ENCODE measurements around the gene TGFBRAP1. TPM values are rescaled to one million over a fixed set of nuclear protein-coding genes. Genes with fewer than 3 reads are reported as not detected.

Gene TGFBRAP1
- total RNA-seq, 4 donors from 2014 or later: 17.7 to 29.0 (median 26.2) TPM

DNA sequence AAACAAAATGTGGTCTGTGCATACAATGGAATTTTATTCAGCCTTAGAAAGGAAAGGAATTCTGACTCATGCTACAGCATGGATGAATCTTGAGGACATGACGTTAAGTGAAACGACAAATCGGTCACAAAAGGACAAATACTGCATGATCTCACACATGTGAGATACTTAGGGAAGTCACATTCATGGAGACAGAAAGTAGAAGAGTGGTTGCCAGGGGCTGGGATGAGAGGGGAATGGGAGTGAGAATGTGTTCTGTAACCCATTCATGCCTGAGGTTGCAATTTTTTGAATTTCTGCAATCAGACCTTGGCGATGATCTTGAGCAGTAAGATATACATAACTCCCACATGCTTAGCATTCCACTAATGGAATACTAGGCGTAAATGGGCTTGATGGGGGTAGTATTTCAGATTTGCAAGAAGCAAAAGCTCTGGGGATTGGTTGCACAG, 47.3 kb upstream of the TGFBRAP1 start:
- H3K4me1 ChIP-seq: peaks cover 0 to 29% (median 2%) of the 10 kb centered on the region in 4 donors
- H3K36me3 ChIP-seq: peaks cover 0 to 45% (median 0%) of the 10 kb centered on the region in 3 donors
- H3K9me3 ChIP-seq: no peaks in the 10 kb centered on the region
- H3K27ac ChIP-seq: peak overlapping the region in 2 of 4 donors; percentile 16 to 66
- H3K27me3 ChIP-seq: no peaks in the 10 kb centered on the region
- TF ChIP-seq POLR2A (IDR thresholded peaks at IDR 0.05): no peak
- TF ChIP-seq, protein P1, sequence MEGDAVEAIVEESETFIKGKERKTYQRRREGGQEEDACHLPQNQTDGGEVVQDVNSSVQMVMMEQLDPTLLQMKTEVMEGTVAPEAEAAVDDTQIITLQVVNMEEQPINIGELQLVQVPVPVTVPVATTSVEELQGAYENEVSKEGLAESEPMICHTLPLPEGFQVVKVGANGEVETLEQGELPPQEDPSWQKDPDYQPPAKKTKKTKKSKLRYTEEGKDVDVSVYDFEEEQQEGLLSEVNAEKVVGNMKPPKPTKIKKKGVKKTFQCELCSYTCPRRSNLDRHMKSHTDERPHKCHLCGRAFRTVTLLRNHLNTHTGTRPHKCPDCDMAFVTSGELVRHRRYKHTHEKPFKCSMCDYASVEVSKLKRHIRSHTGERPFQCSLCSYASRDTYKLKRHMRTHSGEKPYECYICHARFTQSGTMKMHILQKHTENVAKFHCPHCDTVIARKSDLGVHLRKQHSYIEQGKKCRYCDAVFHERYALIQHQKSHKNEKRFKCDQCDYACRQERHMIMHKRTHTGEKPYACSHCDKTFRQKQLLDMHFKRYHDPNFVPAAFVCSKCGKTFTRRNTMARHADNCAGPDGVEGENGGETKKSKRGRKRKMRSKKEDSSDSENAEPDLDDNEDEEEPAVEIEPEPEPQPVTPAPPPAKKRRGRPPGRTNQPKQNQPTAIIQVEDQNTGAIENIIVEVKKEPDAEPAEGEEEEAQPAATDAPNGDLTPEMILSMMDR (IDR thresholded peaks at IDR 0.05): no peak
- H3K4me3 ChIP-seq: no peak overlapping the region
- DNase-seq: no peak

DNA sequence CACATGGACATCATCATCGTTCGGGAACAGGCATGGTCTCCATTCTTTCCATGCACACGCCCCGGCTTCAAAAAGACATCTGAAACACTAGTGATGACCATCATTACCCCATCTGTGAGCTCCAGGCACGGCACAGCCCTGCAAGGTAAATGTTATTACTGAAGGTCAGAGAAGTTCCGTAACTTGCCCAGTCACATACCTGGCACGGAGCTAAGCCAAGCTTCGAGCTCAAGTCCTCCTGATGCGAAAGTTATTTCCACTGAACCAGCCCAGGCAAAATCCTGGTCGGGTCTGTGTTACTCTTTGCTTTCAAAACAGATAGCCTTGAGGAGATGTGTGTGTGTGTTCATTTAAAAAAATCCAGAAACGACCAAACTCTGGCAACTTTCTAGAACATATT, 46.5 kb upstream of the TGFBRAP1 start:
- DNase-seq: no peak
- H3K27me3 ChIP-seq: no peaks in the 10 kb centered on the region
- TF ChIP-seq POLR2A (IDR thresholded peaks at IDR 0.05): no peak
- TF ChIP-seq, protein P1 (IDR thresholded peaks at IDR 0.05): no peak
- no peaks in the 10 kb centered on the region for H3K9me3 ChIP-seq
- H3K4me3 ChIP-seq: no peak overlapping the region
- peak overlapping the region in 2 of 4 donors; percentile 66 to 73 for H3K27ac ChIP-seq
- H3K36me3 ChIP-seq: peaks cover 0 to 43% (median 0%) of the 10 kb centered on the region in 3 donors
- peaks cover 0 to 29% (median 2%) of the 10 kb centered on the region in 4 donors for H3K4me1 ChIP-seq

DNA sequence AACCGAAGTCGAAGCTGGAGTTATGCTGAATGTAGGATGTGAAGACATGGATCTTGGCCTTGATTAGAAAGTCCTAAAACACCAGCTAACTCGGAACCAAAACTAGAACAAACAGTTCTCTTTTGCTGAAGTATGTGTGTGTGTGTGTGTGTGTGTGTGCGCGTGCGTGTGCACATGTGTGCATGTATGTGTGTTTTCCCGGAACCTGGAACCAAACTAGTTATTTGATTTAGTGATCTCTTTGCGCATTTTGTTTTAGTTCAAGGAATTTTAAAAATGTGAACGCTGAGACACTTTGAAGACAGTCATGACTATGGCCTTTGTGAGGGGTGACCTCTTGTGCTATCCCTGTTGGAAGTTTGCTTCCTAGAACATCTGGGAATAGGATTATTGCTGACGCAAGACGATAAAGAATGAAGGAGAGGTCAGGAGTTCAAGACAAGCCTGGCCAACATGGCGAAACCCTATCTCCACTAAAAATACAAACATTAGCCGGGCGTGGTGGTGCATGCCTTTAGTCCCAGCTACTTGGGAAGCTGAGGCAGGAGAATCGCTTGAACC, 45.5 kb upstream of the TGFBRAP1 start:
- Histone ChIP-seq H3K4me1 (peaks cover 0 to 29% (median 2%) of the 10 kb centered on the region in 4 donors), H3K36me3 (peaks cover 0 to 49% (median 0%) of the 10 kb centered on the region in 3 donors), H3K9me3 (no peaks in the 10 kb centered on the region), H3K27me3 (no peaks in the 10 kb centered on the region), H3K27ac (peak overlapping the region; percentile 42 to 78 (median 58)), H3K4me3 (no peak overlapping the region)
- no peak for DNase-seq
- no peak for TF ChIP-seq POLR2A (IDR thresholded peaks at IDR 0.05)
- TF ChIP-seq, protein P1 (IDR thresholded peaks at IDR 0.05): no peak

DNA sequence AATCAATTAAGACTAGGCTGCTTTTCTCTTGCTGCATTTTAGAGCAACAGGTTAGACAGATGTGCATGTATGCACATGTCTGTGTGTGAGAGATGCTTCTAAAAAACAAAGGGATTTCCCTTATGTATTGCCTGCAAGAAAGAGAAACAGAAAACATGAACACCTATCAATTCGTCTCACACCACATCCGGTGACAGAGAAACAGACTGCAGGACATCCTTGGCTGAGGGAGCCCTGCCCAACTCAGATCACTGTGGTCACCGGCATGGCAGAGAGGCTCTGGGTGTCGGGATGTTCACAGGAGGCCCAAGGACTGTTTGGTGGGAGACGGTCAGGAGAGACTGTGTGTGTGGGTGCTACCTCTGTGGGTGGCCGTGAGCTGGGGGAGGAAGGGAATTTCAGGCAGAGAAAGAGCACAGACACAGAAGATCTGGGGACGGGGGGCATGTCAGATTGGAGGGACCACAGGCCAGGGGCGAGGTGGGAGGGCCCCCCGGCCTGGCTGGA, 44.4 kb upstream of the TGFBRAP1 start:
- Histone ChIP-seq H3K4me1 (peaks cover 0 to 29% (median 0%) of the 10 kb centered on the region in 4 donors), H3K4me3 (no peak overlapping the region)

DNA sequence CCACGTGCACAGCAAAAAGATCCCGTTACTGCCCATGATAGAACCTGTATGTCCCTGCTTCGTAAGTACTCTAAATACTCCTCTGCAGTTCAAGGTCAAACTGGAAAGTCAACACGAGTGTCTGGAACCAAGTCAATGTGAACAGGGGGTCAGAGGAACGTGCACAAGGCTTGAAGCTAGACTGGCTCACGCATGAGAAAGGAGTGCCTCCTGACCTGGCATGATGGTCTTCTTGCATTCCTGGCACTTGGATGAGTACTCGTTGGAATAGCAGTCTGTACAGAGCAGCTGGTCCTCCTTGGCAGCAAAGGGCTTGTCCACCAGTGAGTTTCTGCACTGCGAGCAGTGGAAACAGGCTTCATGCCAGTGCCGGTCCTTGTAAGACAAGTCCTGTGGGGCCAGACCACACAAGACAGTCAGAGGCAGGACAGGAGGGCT, 43.8 kb upstream of the TGFBRAP1 start:
- H3K27me3 ChIP-seq: no peaks in the 10 kb centered on the region
- TF ChIP-seq POLR2A (IDR thresholded peaks at IDR 0.05): no peak
- TF ChIP-seq, protein P1 (IDR thresholded peaks at IDR 0.05): no peak
- H3K4me1 ChIP-seq: peaks cover 0 to 35% (median 0%) of the 10 kb centered on the region in 4 donors
- H3K36me3 ChIP-seq: peaks cover 0 to 50% (median 0%) of the 10 kb centered on the region in 3 donors
- DNase-seq: peak in 1 of 3 donors; percentile 49
- H3K9me3 ChIP-seq: no peaks in the 10 kb centered on the region
- peak overlapping the region; percentile 27 to 78 (median 57) for H3K27ac ChIP-seq
- H3K4me3 ChIP-seq: no peak overlapping the region

More for the DNA sequence above, 44.4 kb upstream of the TGFBRAP1 start:
- peak overlapping the region; percentile 42 to 78 (median 58) for H3K27ac ChIP-seq
- H3K27me3 ChIP-seq: no peaks in the 10 kb centered on the region
- H3K36me3 ChIP-seq: peaks cover 0 to 49% (median 0%) of the 10 kb centered on the region in 3 donors
- TF ChIP-seq POLR2A (IDR thresholded peaks at IDR 0.05): no peak
- TF ChIP-seq, protein P1 (IDR thresholded peaks at IDR 0.05): no peak
- no peaks in the 10 kb centered on the region for H3K9me3 ChIP-seq
- no peak for DNase-seq

Data from Peyer's patch (tissue), 4 donors.